ENCODE measurements around the gene IL10RA.
A peak's percentile ranks its signal among the peaks of the same experiment; 100 is the strongest.

IL10RA gene

GRCh38 chr11:117998664-117999353 lies 12.6 kb downstream of the IL10RA start:
- no peak for TF ChIP-seq Cebpa-rat (IDR thresholded peaks at IDR 0.05)
- Histone ChIP-seq H3K4me1 (peaks cover 21% of the 10 kb centered on the region), H3K27me3 (no peaks in the 10 kb centered on the region), H3K9me3 (no peaks in the 10 kb centered on the region), H3K9ac (no peak overlapping the region), H3K36me3 (no peaks in the 10 kb centered on the region), H4K20me1 (no peaks in the 10 kb centered on the region), H3K4me2 (no peak overlapping the region), H3K4me3 (no peak overlapping the region), H3K27ac (no peak overlapping the region)

- H4K20me1 ChIP-seq = no peaks in the 10 kb centered on the region
- H3K36me3 ChIP-seq = no peaks in the 10 kb centered on the region
- H3K9ac ChIP-seq = no peak overlapping the region
- H3K27ac ChIP-seq = no peak overlapping the region
- no peak overlapping the region for H3K4me2 ChIP-seq
- TF ChIP-seq Cebpa-rat (IDR thresholded peaks at IDR 0.05) = no peak
- H3K27me3 ChIP-seq = no peaks in the 10 kb centered on the region
- peaks cover 21% of the 10 kb centered on the region for H3K4me1 ChIP-seq
- H3K9me3 ChIP-seq = no peaks in the 10 kb centered on the region
- H3K4me3 ChIP-seq = no peak overlapping the region
Measured at GRCh38 chr11:117999354-117999993, 13.3 kb downstream of the IL10RA start.

- Histone ChIP-seq H3K4me3 (no peak overlapping the region), H4K20me1 (no peaks in the 10 kb centered on the region), H3K27me3 (no peaks in the 10 kb centered on the region), H3K36me3 (no peaks in the 10 kb centered on the region), H3K9ac (no peak overlapping the region), H3K4me1 (peaks cover 21% of the 10 kb centered on the region), H3K4me2 (no peak overlapping the region), H3K9me3 (no peaks in the 10 kb centered on the region), H3K27ac (no peak overlapping the region)
- no peak for TF ChIP-seq Cebpa-rat (IDR thresholded peaks at IDR 0.05)
Measured at GRCh38 chr11:118000067-118000849, 14.1 kb downstream of the IL10RA start.

- H3K4me1 ChIP-seq = peaks cover 21% of the 10 kb centered on the region
- no peaks in the 10 kb centered on the region for H4K20me1 ChIP-seq
- no peak overlapping the region for H3K9ac ChIP-seq
Measured at GRCh38 chr11:118000850-118001228, 14.6 kb downstream of the IL10RA start.

GRCh38 chr11:118001494-118001971 lies 15.3 kb downstream of the IL10RA start:
- peaks cover 23% of the 10 kb centered on the region for H3K4me1 ChIP-seq
- no peaks in the 10 kb centered on the region for H3K36me3 ChIP-seq
- H3K4me3 ChIP-seq = no peak overlapping the region
- no peaks in the 10 kb centered on the region for H3K9me3 ChIP-seq
- no peak overlapping the region for H3K9ac ChIP-seq
- peak overlapping the region; percentile 64; the same call in 1 of the 2 replicates for H3K4me2 ChIP-seq
- H3K27me3 ChIP-seq = no peaks in the 10 kb centered on the region
- H4K20me1 ChIP-seq = no peaks in the 10 kb centered on the region
- TF ChIP-seq Cebpa-rat (IDR thresholded peaks at IDR 0.05) = no peak
- H3K27ac ChIP-seq = no peak overlapping the region

More at GRCh38 chr11:118000850-118001228, 14.6 kb downstream of the IL10RA start:
- Histone ChIP-seq H3K4me2 (no peak overlapping the region), H3K4me3 (no peak overlapping the region), H3K36me3 (no peaks in the 10 kb centered on the region), H3K27ac (no peak overlapping the region), H3K9me3 (no peaks in the 10 kb centered on the region), H3K27me3 (no peaks in the 10 kb centered on the region)
- no peak for TF ChIP-seq Cebpa-rat (IDR thresholded peaks at IDR 0.05)

GRCh38 chr11:118002010-118002540 lies 15.9 kb downstream of the IL10RA start:
- no peak overlapping the region for H3K9ac ChIP-seq
- no peaks in the 10 kb centered on the region for H4K20me1 ChIP-seq
- H3K4me3 ChIP-seq = no peak overlapping the region
- H3K27me3 ChIP-seq = no peaks in the 10 kb centered on the region
- peaks cover 28% of the 10 kb centered on the region for H3K4me1 ChIP-seq
- no peak overlapping the region for H3K27ac ChIP-seq
- peak overlapping the region; percentile 64 for H3K4me2 ChIP-seq
- H3K36me3 ChIP-seq = no peaks in the 10 kb centered on the region
- H3K9me3 ChIP-seq = no peaks in the 10 kb centered on the region
- no peak for TF ChIP-seq Cebpa-rat (IDR thresholded peaks at IDR 0.05)

GRCh38 chr11:118002541-118003423 lies 16.6 kb downstream of the IL10RA start:
- peaks cover 35% of the 10 kb centered on the region for H3K4me1 ChIP-seq
- H3K4me3 ChIP-seq = no peak overlapping the region
- no peaks in the 10 kb centered on the region for H3K36me3 ChIP-seq
- TF ChIP-seq Cebpa-rat (IDR thresholded peaks at IDR 0.05) = no peak
- H4K20me1 ChIP-seq = no peaks in the 10 kb centered on the region
- H3K27ac ChIP-seq = no peak overlapping the region
- H3K27me3 ChIP-seq = no peaks in the 10 kb centered on the region
- peak overlapping the region; percentile 64 for H3K4me2 ChIP-seq
- H3K9ac ChIP-seq = no peak overlapping the region
- no peaks in the 10 kb centered on the region for H3K9me3 ChIP-seq

- no peaks in the 10 kb centered on the region for H3K9me3 ChIP-seq
- no peak overlapping the region for H3K27ac ChIP-seq
- H3K9ac ChIP-seq = no peak overlapping the region
- peaks cover 42% of the 10 kb centered on the region for H3K4me1 ChIP-seq
- no peaks in the 10 kb centered on the region for H4K20me1 ChIP-seq
- no peaks in the 10 kb centered on the region for H3K36me3 ChIP-seq
- no peaks in the 10 kb centered on the region for H3K27me3 ChIP-seq
- H3K4me2 ChIP-seq = peak overlapping the region; percentile 64
- no peak for TF ChIP-seq Cebpa-rat (IDR thresholded peaks at IDR 0.05)
- no peak overlapping the region for H3K4me3 ChIP-seq
Measured at GRCh38 chr11:118003456-118003855, 17.3 kb downstream of the IL10RA start.
